ENCODE measurements around the gene CCDC33.

Gene CCDC33

GRCh38 chr15:74328331-74329056 is 92.4 kb downstream of the CCDC33 start:
- Histone ChIP-seq H3K4me2 (ENCODE audit: low read depth, low read length) (no peak overlapping the region), H3K4me3 (ENCODE audit: low read length) (no peak overlapping the region), H3K36me3 (replicated peaks; ENCODE audit: insufficient read depth, low read length) (no peaks in the 10 kb centered on the region), H3K27me3 (replicated peaks; ENCODE audit: insufficient read depth, low read length) (peaks cover 77% of the 10 kb centered on the region), H3K27ac (ENCODE audit: low read length) (no peak overlapping the region), H3K79me2 (ENCODE audit: low read length) (no peaks in the 10 kb centered on the region), H4K20me1 (ENCODE audit: insufficient read depth, low read length) (no peaks in the 10 kb centered on the region), H3K9me3 (replicated peaks; ENCODE audit: insufficient read depth, low read length) (no peaks in the 10 kb centered on the region), H2AFZ (ENCODE audit: low read length) (no peak overlapping the region), H3K4me1 (ENCODE audit: low read length) (no peaks in the 10 kb centered on the region), H3K9me2 (replicated peaks; ENCODE audit: insufficient read depth, low read length) (no peaks in the 10 kb centered on the region), H3K9ac (ENCODE audit: low read length) (no peak overlapping the region), H3F3A (ENCODE audit: insufficient read depth, low read length) (no peaks in the 10 kb centered on the region)
- TF ChIP-seq EZH2phosphoT487 (IDR thresholded peaks at IDR 0.05; ENCODE audit: low read length) (no peak), CTCF (IDR thresholded peaks at IDR 0.05; ENCODE audit: low read length) (no peak), EZH2 (optimal IDR thresholded peaks at IDR 0.05; ENCODE audit: low read depth, low read length) (no peak)
- DNase-seq: no peak

- Histone ChIP-seq H3K36me3 (replicated peaks; ENCODE audit: insufficient read depth, low read length) (no peaks in the 10 kb centered on the region), H3K4me2 (ENCODE audit: low read depth, low read length) (no peak overlapping the region), H2AFZ (ENCODE audit: low read length) (no peak overlapping the region), H3K9me3 (replicated peaks; ENCODE audit: insufficient read depth, low read length) (no peaks in the 10 kb centered on the region), H3K27me3 (replicated peaks; ENCODE audit: insufficient read depth, low read length) (peaks cover 71% of the 10 kb centered on the region), H3K9ac (ENCODE audit: low read length) (no peak overlapping the region), H3F3A (ENCODE audit: insufficient read depth, low read length) (no peaks in the 10 kb centered on the region), H3K4me3 (ENCODE audit: low read length) (no peak overlapping the region), H3K79me2 (ENCODE audit: low read length) (no peaks in the 10 kb centered on the region), H4K20me1 (ENCODE audit: insufficient read depth, low read length) (no peaks in the 10 kb centered on the region), H3K4me1 (ENCODE audit: low read length) (no peaks in the 10 kb centered on the region), H3K27ac (ENCODE audit: low read length) (no peak overlapping the region), H3K9me2 (replicated peaks; ENCODE audit: insufficient read depth, low read length) (no peaks in the 10 kb centered on the region)
- DNase-seq: no peak
- TF ChIP-seq CTCF (IDR thresholded peaks at IDR 0.05; ENCODE audit: low read length) (no peak), EZH2phosphoT487 (IDR thresholded peaks at IDR 0.05; ENCODE audit: low read length) (no peak), EZH2 (optimal IDR thresholded peaks at IDR 0.05; ENCODE audit: low read depth, low read length) (no peak)
These were observed 94.8 kb downstream of the CCDC33 start for GRCh38 chr15:74330861-74331408.

- Histone ChIP-seq H4K20me1 (ENCODE audit: insufficient read depth, low read length) (no peaks in the 10 kb centered on the region), H3K27me3 (replicated peaks; ENCODE audit: insufficient read depth, low read length) (peaks cover 72% of the 10 kb centered on the region), H3K4me2 (ENCODE audit: low read depth, low read length) (no peak overlapping the region), H2AFZ (ENCODE audit: low read length) (no peak overlapping the region), H3K36me3 (replicated peaks; ENCODE audit: insufficient read depth, low read length) (no peaks in the 10 kb centered on the region), H3K27ac (ENCODE audit: low read length) (no peak overlapping the region), H3K4me3 (ENCODE audit: low read length) (no peak overlapping the region), H3K9ac (ENCODE audit: low read length) (no peak overlapping the region), H3F3A (ENCODE audit: insufficient read depth, low read length) (no peaks in the 10 kb centered on the region), H3K9me3 (replicated peaks; ENCODE audit: insufficient read depth, low read length) (no peaks in the 10 kb centered on the region), H3K4me1 (ENCODE audit: low read length) (no peaks in the 10 kb centered on the region), H3K9me2 (replicated peaks; ENCODE audit: insufficient read depth, low read length) (no peaks in the 10 kb centered on the region), H3K79me2 (ENCODE audit: low read length) (no peaks in the 10 kb centered on the region)
- DNase-seq: no peak
- no peak for TF ChIP-seq EZH2phosphoT487 (IDR thresholded peaks at IDR 0.05; ENCODE audit: low read length)
- TF ChIP-seq EZH2 (optimal IDR thresholded peaks at IDR 0.05; ENCODE audit: low read depth, low read length): no peak
- TF ChIP-seq CTCF (IDR thresholded peaks at IDR 0.05; ENCODE audit: low read length): no peak
These were observed 95.9 kb downstream of the CCDC33 start for GRCh38 chr15:74332011-74332410.
